ENCODE data around the gene ERN1. TPM values are rescaled to one million over a fixed set of nuclear protein-coding genes. Genes with fewer than 3 reads are reported as not detected.

Gene ERN1
- polyA plus RNA-seq, 1 donor (not counting 4 experiments of a cell fraction or from before 2014, with no cell fraction given) = 7.1 TPM

GRCh38 chr17:64004903-64005733 is 124.8 kb downstream of the ERN1 start:
- no peak overlapping the region for H3K4me2 ChIP-seq (ENCODE audit: control insufficient read depth, extremely low read depth, insufficient read depth, low read depth, low read length)
- H3K9ac ChIP-seq (ENCODE audit: control insufficient read depth, extremely low read depth, insufficient read depth, low read length) = no peak overlapping the region
- dilution Hi-C loops (cut with MboI; ENCODE audit: extremely low pct_ligation_motif_present, low sequenced_read_pairs) = no loop called here
- FAIRE-seq (no peak), DNase-seq (ENCODE audit: low read depth, low spot score) (no peak)
- no peak overlapping the region for H2AFZ ChIP-seq (ENCODE audit: control insufficient read depth, low read length)
- H3K4me1 ChIP-seq (ENCODE audit: control insufficient read depth, extremely low read depth, insufficient read depth, low read length) = no peaks in the 10 kb centered on the region
- H3K27ac ChIP-seq (ENCODE audit: control insufficient read depth, insufficient read depth, low read length) = no peak overlapping the region
- H3K36me3 ChIP-seq (ENCODE audit: control insufficient read depth in 2 of 2, extremely low read depth in 1 of 2, insufficient read depth in 2 of 2, low read length in 2 of 2) = no peaks in the 10 kb centered on the region
- H3K27me3 ChIP-seq (ENCODE audit: control insufficient read depth, extremely low read depth, insufficient read depth, low read length) = peaks cover 7% of the 10 kb centered on the region
- no peaks in the 10 kb centered on the region for H3K9me1 ChIP-seq (ENCODE audit: control insufficient read depth, extremely low read depth, insufficient read depth, low read length)
- H3K9me3 ChIP-seq (ENCODE audit: control insufficient read depth, low read depth, low read length) = no peaks in the 10 kb centered on the region
- H4K20me1 ChIP-seq (ENCODE audit: control insufficient read depth, extremely low read depth, insufficient read depth, low read length) = no peaks in the 10 kb centered on the region
- TF ChIP-seq EZH2 (IDR thresholded peaks at IDR 0.05; ENCODE audit: low read length) (no peak), CTCF (optimal IDR thresholded peaks at IDR 0.05 in 1 of 3, IDR thresholded peaks at IDR 0.05 in 1 of 3, conservative IDR thresholded peaks at IDR 0.05 in 1 of 3; ENCODE audit: extremely low read depth in 1 of 3, insufficient read depth in 2 of 3, low read length in 3 of 3) (no peak)
- H3K79me2 ChIP-seq (ENCODE audit: control insufficient read depth, insufficient read depth, low read length) = no peaks in the 10 kb centered on the region
- no peak overlapping the region for H3K4me3 ChIP-seq (ENCODE audit: control insufficient read depth in 2 of 3, extremely low read depth in 1 of 3, insufficient read depth in 2 of 3, low read depth in 1 of 3, low read length in 3 of 3)

- Histone ChIP-seq H3K27me3 (ENCODE audit: control insufficient read depth, extremely low read depth, insufficient read depth, low read length) (peaks cover 7% of the 10 kb centered on the region), H3K27ac (ENCODE audit: control insufficient read depth, insufficient read depth, low read length) (no peak overlapping the region), H4K20me1 (ENCODE audit: control insufficient read depth, extremely low read depth, insufficient read depth, low read length) (no peaks in the 10 kb centered on the region), H3K9ac (ENCODE audit: control insufficient read depth, extremely low read depth, insufficient read depth, low read length) (no peak overlapping the region), H3K4me3 (ENCODE audit: control insufficient read depth in 2 of 3, extremely low read depth in 1 of 3, insufficient read depth in 2 of 3, low read depth in 1 of 3, low read length in 3 of 3) (no peak overlapping the region), H2AFZ (ENCODE audit: control insufficient read depth, low read length) (no peak overlapping the region), H3K4me2 (ENCODE audit: control insufficient read depth, extremely low read depth, insufficient read depth, low read depth, low read length) (no peak overlapping the region), H3K9me1 (ENCODE audit: control insufficient read depth, extremely low read depth, insufficient read depth, low read length) (no peaks in the 10 kb centered on the region), H3K79me2 (ENCODE audit: control insufficient read depth, insufficient read depth, low read length) (no peaks in the 10 kb centered on the region), H3K4me1 (ENCODE audit: control insufficient read depth, extremely low read depth, insufficient read depth, low read length) (no peaks in the 10 kb centered on the region), H3K36me3 (ENCODE audit: control insufficient read depth in 2 of 2, extremely low read depth in 1 of 2, insufficient read depth in 2 of 2, low read length in 2 of 2) (no peaks in the 10 kb centered on the region), H3K9me3 (ENCODE audit: control insufficient read depth, low read depth, low read length) (no peaks in the 10 kb centered on the region)
- FAIRE-seq (no peak), DNase-seq (ENCODE audit: low read depth, low spot score) (no peak)
- dilution Hi-C loops (cut with MboI; ENCODE audit: extremely low pct_ligation_motif_present, low sequenced_read_pairs) = no loop called here
- no peak for TF ChIP-seq CTCF (optimal IDR thresholded peaks at IDR 0.05 in 1 of 3, IDR thresholded peaks at IDR 0.05 in 1 of 3, conservative IDR thresholded peaks at IDR 0.05 in 1 of 3; ENCODE audit: extremely low read depth in 1 of 3, insufficient read depth in 2 of 3, low read length in 3 of 3)
- no peak for TF ChIP-seq EZH2 (IDR thresholded peaks at IDR 0.05; ENCODE audit: low read length)
These were observed 125.7 kb downstream of the ERN1 start for GRCh38 chr17:64004218-64004770.
